ENCODE results near the gene NADK. TPM values are rescaled to one million over a fixed set of nuclear protein-coding genes. Genes with fewer than 3 reads are reported as not detected.

Gene NADK
- total RNA-seq, 4 donors from 2014 or later = 36.1 to 57.6 (median 39.5) TPM

DNA sequence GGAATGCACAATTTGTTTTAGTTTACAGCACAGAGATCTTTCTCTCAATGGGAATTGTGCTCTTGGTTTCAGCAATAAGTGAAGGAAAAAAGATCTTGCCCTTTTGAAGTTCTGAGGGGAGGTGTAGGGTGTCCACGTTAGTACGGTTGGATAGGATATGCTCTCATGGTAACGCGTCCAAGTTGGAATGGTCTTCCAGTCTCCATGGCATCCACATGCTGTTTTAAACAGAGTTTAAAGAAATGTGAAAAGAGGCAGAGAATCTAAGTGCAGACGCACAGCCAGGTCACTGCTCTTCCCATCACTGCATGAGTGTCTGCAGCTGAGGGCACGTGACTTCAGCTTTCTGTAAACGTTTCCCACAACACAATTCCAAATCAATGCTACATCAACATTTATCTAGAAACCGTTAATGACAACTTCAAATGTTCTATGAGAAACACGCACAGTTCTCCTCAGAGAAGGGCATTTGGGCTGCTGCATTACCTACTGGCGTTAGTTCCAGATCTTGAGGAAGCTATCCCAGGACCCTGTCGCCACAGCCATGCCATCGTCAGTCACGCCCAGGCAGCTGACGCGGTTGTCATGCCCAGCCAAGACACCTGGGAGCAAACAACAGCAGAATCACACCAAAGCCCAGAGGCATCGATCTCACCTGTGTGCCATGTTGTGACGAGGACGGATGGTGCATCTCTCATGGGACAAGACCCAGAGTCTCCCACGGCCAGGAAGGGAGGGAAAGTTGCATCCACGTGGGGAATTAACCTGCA is 8.8 kb upstream of the NADK start:
- Histone ChIP-seq H3K36me3 (peaks cover 32 to 80% (median 54%) of the 10 kb centered on the region in 3 donors), H3K27me3 (no peaks in the 10 kb centered on the region), H3K27ac (no peak overlapping the region), H3K9me3 (no peaks in the 10 kb centered on the region), H3K4me1 (peaks cover 17 to 19% (median 17%) of the 10 kb centered on the region in 3 donors), H3K4me3 (no peak overlapping the region)
- TF ChIP-seq POLR2A (IDR thresholded peaks at IDR 0.05) = no peak
- TF ChIP-seq, protein P1, sequence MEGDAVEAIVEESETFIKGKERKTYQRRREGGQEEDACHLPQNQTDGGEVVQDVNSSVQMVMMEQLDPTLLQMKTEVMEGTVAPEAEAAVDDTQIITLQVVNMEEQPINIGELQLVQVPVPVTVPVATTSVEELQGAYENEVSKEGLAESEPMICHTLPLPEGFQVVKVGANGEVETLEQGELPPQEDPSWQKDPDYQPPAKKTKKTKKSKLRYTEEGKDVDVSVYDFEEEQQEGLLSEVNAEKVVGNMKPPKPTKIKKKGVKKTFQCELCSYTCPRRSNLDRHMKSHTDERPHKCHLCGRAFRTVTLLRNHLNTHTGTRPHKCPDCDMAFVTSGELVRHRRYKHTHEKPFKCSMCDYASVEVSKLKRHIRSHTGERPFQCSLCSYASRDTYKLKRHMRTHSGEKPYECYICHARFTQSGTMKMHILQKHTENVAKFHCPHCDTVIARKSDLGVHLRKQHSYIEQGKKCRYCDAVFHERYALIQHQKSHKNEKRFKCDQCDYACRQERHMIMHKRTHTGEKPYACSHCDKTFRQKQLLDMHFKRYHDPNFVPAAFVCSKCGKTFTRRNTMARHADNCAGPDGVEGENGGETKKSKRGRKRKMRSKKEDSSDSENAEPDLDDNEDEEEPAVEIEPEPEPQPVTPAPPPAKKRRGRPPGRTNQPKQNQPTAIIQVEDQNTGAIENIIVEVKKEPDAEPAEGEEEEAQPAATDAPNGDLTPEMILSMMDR (IDR thresholded peaks at IDR 0.05) = no peak
- no peak for DNase-seq
- 83 to 85% methylated on average over 10 to 19 of the region's 20 CpGs for WGBS, 2 donors
- intact Hi-C loops (cut with DNase I) = no loop called here

DNA sequence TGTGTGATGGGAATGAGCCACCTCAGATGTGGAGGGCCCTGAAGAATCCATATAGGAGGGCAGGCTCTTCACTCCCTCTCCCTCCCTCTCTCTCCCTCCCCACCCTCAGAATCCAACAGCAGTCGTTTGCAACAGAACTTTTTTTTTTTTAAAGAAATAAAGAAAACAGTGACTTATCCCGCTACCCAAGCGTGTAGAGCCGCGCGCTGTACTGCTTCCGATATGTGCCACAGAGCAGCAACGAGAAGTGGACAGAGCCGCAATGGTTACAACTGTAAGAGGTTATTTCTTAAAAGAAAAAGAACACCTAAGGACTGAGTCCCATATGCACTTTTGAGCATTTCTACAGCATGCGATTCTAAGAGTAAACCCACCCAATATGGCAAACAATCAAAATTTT is 7.4 kb upstream of the NADK start:
- H3K27ac ChIP-seq = no peak overlapping the region
- intact Hi-C loops (cut with DNase I) = no loop called here

DNA sequence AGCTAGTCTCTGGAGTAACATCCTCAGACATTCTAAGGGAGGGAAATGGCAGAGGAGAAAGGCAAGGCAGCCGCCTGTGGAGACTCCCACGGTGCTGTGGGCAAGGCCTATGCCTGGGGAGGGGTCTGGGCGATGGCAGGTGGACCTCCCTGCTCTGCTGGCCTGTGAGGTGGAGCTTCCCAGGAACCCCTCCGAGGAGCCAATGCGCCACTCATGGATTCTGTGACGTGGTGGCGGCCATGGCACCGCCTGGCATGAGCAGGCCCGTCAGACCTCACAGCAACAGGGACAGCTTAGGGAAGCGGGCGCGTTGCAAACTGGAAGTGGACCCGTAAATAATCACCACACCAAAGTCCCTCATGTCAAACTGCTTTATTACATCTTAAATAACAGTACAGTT is 6.7 kb upstream of the NADK start:
- no peak overlapping the region for H3K4me3 ChIP-seq
- H3K36me3 ChIP-seq = peaks cover 19 to 60% (median 33%) of the 10 kb centered on the region in 3 donors
- H3K27me3 ChIP-seq = no peaks in the 10 kb centered on the region
- H3K9me3 ChIP-seq = no peaks in the 10 kb centered on the region
- no peak for DNase-seq
- intact Hi-C loops (cut with DNase I) = no loop called here
- no peak overlapping the region for H3K27ac ChIP-seq
- TF ChIP-seq, protein P1 (IDR thresholded peaks at IDR 0.05) = no peak
- TF ChIP-seq POLR2A (IDR thresholded peaks at IDR 0.05) = no peak
- peaks cover 34 to 40% (median 38%) of the 10 kb centered on the region in 3 donors for H3K4me1 ChIP-seq
- WGBS, 2 donors = 90 to 93% methylated on average over 6 to 9 of the region's 13 CpGs

More for the DNA sequence above, 7.4 kb upstream of the NADK start:
- WGBS, 2 donors = 89% methylated on average over 10 of the region's 10 CpGs
- Histone ChIP-seq H3K4me1 (peaks cover 29 to 33% (median 31%) of the 10 kb centered on the region in 3 donors), H3K4me3 (no peak overlapping the region), H3K27me3 (no peaks in the 10 kb centered on the region), H3K36me3 (peaks cover 26 to 67% (median 41%) of the 10 kb centered on the region in 3 donors), H3K9me3 (no peaks in the 10 kb centered on the region)
- no peak for TF ChIP-seq POLR2A (IDR thresholded peaks at IDR 0.05)
- TF ChIP-seq, protein P1 (IDR thresholded peaks at IDR 0.05) = no peak
- no peak for DNase-seq

DNA sequence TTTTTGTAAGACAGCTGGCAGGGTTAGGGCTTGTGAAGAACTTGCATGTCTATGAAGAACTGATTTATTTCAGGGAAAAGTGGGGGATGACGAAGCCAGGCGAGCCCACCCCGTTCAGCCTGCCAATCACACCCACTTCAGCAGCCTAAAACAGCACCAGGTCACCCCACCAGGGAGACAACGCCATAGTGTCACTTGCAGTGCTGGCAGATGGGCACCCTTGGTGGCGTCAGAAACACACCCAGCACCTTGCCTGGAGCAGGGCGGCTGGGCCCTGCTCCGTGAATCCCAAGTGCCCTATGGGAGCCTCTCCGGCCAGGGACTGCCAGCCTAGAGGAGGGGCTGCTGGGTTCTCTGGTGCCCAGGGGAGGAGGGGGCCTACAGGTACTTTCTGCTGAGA is 5.0 kb upstream of the NADK start:
- H3K27me3 ChIP-seq = no peaks in the 10 kb centered on the region
- H3K27ac ChIP-seq = peak overlapping the region; percentile 80 to 98 (median 88)
- peaks cover 40 to 56% (median 49%) of the 10 kb centered on the region in 3 donors for H3K4me1 ChIP-seq
- H3K9me3 ChIP-seq = no peaks in the 10 kb centered on the region
- no peak overlapping the region for H3K4me3 ChIP-seq
- 48% methylated on average over 3 of the region's 8 CpGs; no CpG with 5 or more reads in 1 of the 2 donors for WGBS, 2 donors
- intact Hi-C loops (cut with DNase I) = no loop called here
- TF ChIP-seq, protein P1 (IDR thresholded peaks at IDR 0.05) = no peak
- no peak for TF ChIP-seq POLR2A (IDR thresholded peaks at IDR 0.05)
- H3K36me3 ChIP-seq = peaks cover 6 to 43% (median 18%) of the 10 kb centered on the region in 3 donors
- DNase-seq = no peak
